K562 (cell line): ENCODE results near the gene TP53I3. TPM values are rescaled to one million over a fixed set of nuclear protein-coding genes. Genes with fewer than 3 reads are reported as not detected.

Experiments used
- GABPB2 ChIP-seq: fragments of 250-450 bp; sonication (Bioruptor Pico); conservative IDR thresholded peaks from 2 replicates; pipeline ENCODE4 v1.5.1; 2021; ENCODE audit warnings: mild to moderate bottlenecking
- HDAC6 ChIP-seq: IDR thresholded peaks from 2 replicates; pipeline ENCODE4 v1.6.1; 2012; ENCODE audit warnings: low read depth, mild to moderate bottlenecking, control low read depth, inconsistent platforms, low read length, moderate library complexity
- TOE1 ChIP-seq, 2 experiments: fragments of 450-650 bp in 1 of 2; sonication (generic) in 1 of 2; formaldehyde crosslinking in 1 of 2; IDR thresholded peaks; 2 replicates each; pipeline versions ENCODE4 v1.7.1 to v1.8.0; 2016 to 2022; ENCODE audit warnings: borderline replicate concordance in 2 of 2, mild to moderate bottlenecking in 2 of 2, antibody characterized with exemption in 1 of 2, inconsistent platforms in 1 of 2, low read depth in 1 of 2, missing genetic modification reagents in 1 of 2, moderate library complexity in 1 of 2
- ZC3H11A ChIP-seq: IDR thresholded peaks from 2 replicates; pipeline ENCODE4 v1.6.1; 2012; ENCODE audit warnings: low read depth, low read length, improper control_type of control experiment
- ZNF184 ChIP-seq: sonication (generic); formaldehyde crosslinking; IDR thresholded peaks from 2 replicates; pipeline ENCODE4 v1.5.0; 2020; ENCODE audit warnings: missing genetic modification reagents
- polyA plus RNA-seq, 8 experiments: library from polyadenylated mRNA; depleted of rRNA in 4 of 8; stranded (reverse) in 5 of 8; unstranded in 3 of 8; fragments of >200 nt; fragmentation: Nextera tagmentation in 2 of 8; fragmentation: Illumina TruSeq in 1 of 8; extraction: Ambion mirVana in 2 of 8; extraction: Trizol in 1 of 8; gene quantifications; 2 replicates each; pipeline versions ENCODE4 v1.2.1 to v1.2.3, GENCODE V29; 2011 to 2014; ENCODE audit warnings: inconsistent platforms in 1 of 8, missing spikeins in 1 of 8
- total RNA-seq, 7 experiments: library from RNA; depleted of rRNA in 6 of 7; stranded (reverse); fragments of >200 nt in 6 of 7; fragmentation: Illumina TruSeq in 2 of 7; extraction: Trizol in 2 of 7; gene quantifications; 2 replicates each; pipeline versions ENCODE4 v1.2.1 to v1.2.3, GENCODE V29; 2011 to 2021; ENCODE audit warnings: low replicate concordance in 1 of 7
- TF ChIP-seq, protein P1 (sequence below): fragments of 450-650 bp; IDR thresholded peaks from 2 replicates; pipeline ENCODE4 v1.6.1; 2016; ENCODE audit warnings: mild to moderate bottlenecking, moderate library complexity
- TF ChIP-seq, protein P2 (sequence below): sonication (generic); formaldehyde crosslinking; IDR thresholded peaks from 2 replicates; pipeline ENCODE4 v1.8.1; 2023; ENCODE audit warnings: missing genetic modification reagents, mild to moderate bottlenecking, borderline replicate concordance
- TF ChIP-seq, protein P3 (sequence below): fragments of 250-450 bp; sonication (Bioruptor Pico); IDR thresholded peaks from 2 replicates; pipeline ENCODE4 v1.8.0; 2022; ENCODE audit warnings: moderate library complexity, mild to moderate bottlenecking, inconsistent platforms
- TF ChIP-seq, protein P4 (sequence below): fragments of 450-650 bp; IDR thresholded peaks from 2 replicates; pipeline ENCODE4 v1.6.1; 2014; ENCODE audit warnings: low read depth, mild to moderate bottlenecking, moderate library complexity, borderline replicate concordance

TP53I3 gene
- total and polyA plus RNA-seq, 9 of the 15 experiments (the other 6 are each of a cell fraction or from before 2014, with no cell fraction given), result 0.65 to 9.5 (median 5.6) TPM

DNA sequence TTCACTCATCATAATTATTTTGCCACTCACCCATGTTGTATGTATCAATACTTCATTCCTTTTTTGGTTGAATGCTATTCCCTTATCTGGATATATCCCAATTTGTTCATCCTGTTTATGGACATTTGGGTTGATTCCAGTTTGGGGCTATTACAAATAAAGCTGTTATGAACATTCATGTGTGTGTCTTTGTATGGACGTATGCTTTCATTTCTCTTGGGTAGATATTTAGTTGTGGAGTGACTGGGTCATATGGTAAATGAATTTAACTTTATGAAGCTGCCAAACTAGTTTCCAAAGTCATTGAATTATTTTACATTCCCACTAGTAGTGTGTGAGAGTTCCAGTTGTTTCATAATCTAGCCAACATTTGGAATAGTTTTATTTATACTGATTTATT lies 41.3 kb upstream of the TP53I3 start (continued):
- TF ChIP-seq, protein P1, sequence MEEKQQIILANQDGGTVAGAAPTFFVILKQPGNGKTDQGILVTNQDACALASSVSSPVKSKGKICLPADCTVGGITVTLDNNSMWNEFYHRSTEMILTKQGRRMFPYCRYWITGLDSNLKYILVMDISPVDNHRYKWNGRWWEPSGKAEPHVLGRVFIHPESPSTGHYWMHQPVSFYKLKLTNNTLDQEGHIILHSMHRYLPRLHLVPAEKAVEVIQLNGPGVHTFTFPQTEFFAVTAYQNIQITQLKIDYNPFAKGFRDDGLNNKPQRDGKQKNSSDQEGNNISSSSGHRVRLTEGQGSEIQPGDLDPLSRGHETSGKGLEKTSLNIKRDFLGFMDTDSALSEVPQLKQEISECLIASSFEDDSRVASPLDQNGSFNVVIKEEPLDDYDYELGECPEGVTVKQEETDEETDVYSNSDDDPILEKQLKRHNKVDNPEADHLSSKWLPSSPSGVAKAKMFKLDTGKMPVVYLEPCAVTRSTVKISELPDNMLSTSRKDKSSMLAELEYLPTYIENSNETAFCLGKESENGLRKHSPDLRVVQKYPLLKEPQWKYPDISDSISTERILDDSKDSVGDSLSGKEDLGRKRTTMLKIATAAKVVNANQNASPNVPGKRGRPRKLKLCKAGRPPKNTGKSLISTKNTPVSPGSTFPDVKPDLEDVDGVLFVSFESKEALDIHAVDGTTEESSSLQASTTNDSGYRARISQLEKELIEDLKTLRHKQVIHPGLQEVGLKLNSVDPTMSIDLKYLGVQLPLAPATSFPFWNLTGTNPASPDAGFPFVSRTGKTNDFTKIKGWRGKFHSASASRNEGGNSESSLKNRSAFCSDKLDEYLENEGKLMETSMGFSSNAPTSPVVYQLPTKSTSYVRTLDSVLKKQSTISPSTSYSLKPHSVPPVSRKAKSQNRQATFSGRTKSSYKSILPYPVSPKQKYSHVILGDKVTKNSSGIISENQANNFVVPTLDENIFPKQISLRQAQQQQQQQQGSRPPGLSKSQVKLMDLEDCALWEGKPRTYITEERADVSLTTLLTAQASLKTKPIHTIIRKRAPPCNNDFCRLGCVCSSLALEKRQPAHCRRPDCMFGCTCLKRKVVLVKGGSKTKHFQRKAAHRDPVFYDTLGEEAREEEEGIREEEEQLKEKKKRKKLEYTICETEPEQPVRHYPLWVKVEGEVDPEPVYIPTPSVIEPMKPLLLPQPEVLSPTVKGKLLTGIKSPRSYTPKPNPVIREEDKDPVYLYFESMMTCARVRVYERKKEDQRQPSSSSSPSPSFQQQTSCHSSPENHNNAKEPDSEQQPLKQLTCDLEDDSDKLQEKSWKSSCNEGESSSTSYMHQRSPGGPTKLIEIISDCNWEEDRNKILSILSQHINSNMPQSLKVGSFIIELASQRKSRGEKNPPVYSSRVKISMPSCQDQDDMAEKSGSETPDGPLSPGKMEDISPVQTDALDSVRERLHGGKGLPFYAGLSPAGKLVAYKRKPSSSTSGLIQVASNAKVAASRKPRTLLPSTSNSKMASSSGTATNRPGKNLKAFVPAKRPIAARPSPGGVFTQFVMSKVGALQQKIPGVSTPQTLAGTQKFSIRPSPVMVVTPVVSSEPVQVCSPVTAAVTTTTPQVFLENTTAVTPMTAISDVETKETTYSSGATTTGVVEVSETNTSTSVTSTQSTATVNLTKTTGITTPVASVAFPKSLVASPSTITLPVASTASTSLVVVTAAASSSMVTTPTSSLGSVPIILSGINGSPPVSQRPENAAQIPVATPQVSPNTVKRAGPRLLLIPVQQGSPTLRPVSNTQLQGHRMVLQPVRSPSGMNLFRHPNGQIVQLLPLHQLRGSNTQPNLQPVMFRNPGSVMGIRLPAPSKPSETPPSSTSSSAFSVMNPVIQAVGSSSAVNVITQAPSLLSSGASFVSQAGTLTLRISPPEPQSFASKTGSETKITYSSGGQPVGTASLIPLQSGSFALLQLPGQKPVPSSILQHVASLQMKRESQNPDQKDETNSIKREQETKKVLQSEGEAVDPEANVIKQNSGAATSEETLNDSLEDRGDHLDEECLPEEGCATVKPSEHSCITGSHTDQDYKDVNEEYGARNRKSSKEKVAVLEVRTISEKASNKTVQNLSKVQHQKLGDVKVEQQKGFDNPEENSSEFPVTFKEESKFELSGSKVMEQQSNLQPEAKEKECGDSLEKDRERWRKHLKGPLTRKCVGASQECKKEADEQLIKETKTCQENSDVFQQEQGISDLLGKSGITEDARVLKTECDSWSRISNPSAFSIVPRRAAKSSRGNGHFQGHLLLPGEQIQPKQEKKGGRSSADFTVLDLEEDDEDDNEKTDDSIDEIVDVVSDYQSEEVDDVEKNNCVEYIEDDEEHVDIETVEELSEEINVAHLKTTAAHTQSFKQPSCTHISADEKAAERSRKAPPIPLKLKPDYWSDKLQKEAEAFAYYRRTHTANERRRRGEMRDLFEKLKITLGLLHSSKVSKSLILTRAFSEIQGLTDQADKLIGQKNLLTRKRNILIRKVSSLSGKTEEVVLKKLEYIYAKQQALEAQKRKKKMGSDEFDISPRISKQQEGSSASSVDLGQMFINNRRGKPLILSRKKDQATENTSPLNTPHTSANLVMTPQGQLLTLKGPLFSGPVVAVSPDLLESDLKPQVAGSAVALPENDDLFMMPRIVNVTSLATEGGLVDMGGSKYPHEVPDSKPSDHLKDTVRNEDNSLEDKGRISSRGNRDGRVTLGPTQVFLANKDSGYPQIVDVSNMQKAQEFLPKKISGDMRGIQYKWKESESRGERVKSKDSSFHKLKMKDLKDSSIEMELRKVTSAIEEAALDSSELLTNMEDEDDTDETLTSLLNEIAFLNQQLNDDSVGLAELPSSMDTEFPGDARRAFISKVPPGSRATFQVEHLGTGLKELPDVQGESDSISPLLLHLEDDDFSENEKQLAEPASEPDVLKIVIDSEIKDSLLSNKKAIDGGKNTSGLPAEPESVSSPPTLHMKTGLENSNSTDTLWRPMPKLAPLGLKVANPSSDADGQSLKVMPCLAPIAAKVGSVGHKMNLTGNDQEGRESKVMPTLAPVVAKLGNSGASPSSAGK, result no peak
- TF ChIP-seq GABPB2 (CRISPR knock-in tag) (no peak), ZC3H11A (no peak), HDAC6 (no peak), TOE1 (IDR thresholded peaks at IDR 0.05; ENCODE audit: borderline replicate concordance) (no peak), TOE1 (CRISPR knock-in tag; IDR thresholded peaks at IDR 0.05; ENCODE audit: borderline replicate concordance, low read depth) (no peak), ZNF184 (no peak)
- TF ChIP-seq, protein P2, sequence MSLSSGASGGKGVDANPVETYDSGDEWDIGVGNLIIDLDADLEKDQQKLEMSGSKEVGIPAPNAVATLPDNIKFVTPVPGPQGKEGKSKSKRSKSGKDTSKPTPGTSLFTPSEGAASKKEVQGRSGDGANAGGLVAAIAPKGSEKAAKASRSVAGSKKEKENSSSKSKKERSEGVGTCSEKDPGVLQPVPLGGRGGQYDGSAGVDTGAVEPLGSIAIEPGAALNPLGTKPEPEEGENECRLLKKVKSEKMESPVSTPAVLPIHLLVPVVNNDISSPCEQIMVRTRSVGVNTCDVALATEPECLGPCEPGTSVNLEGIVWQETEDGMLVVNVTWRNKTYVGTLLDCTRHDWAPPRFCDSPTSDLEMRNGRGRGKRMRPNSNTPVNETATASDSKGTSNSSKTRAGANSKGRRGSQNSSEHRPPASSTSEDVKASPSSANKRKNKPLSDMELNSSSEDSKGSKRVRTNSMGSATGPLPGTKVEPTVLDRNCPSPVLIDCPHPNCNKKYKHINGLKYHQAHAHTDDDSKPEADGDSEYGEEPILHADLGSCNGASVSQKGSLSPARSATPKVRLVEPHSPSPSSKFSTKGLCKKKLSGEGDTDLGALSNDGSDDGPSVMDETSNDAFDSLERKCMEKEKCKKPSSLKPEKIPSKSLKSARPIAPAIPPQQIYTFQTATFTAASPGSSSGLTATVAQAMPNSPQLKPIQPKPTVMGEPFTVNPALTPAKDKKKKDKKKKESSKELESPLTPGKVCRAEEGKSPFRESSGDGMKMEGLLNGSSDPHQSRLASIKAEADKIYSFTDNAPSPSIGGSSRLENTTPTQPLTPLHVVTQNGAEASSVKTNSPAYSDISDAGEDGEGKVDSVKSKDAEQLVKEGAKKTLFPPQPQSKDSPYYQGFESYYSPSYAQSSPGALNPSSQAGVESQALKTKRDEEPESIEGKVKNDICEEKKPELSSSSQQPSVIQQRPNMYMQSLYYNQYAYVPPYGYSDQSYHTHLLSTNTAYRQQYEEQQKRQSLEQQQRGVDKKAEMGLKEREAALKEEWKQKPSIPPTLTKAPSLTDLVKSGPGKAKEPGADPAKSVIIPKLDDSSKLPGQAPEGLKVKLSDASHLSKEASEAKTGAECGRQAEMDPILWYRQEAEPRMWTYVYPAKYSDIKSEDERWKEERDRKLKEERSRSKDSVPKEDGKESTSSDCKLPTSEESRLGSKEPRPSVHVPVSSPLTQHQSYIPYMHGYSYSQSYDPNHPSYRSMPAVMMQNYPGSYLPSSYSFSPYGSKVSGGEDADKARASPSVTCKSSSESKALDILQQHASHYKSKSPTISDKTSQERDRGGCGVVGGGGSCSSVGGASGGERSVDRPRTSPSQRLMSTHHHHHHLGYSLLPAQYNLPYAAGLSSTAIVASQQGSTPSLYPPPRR (CRISPR knock-in tag), result no peak
- TF ChIP-seq, protein P3, sequence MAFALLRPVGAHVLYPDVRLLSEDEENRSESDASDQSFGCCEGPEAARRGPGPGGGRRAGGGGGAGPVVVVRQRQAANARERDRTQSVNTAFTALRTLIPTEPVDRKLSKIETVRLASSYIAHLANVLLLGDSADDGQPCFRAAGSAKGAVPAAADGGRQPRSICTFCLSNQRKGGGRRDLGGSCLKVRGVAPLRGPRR (CRISPR knock-in tag), result no peak
- TF ChIP-seq, protein P4, sequence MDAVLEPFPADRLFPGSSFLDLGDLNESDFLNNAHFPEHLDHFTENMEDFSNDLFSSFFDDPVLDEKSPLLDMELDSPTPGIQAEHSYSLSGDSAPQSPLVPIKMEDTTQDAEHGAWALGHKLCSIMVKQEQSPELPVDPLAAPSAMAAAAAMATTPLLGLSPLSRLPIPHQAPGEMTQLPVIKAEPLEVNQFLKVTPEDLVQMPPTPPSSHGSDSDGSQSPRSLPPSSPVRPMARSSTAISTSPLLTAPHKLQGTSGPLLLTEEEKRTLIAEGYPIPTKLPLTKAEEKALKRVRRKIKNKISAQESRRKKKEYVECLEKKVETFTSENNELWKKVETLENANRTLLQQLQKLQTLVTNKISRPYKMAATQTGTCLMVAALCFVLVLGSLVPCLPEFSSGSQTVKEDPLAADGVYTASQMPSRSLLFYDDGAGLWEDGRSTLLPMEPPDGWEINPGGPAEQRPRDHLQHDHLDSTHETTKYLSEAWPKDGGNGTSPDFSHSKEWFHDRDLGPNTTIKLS, result no peak
